ENCODE data around the gene MRS2. TPM values are rescaled to one million over a fixed set of nuclear protein-coding genes. Genes with fewer than 3 reads are reported as not detected.
"Not testable (repeated sequence)": the region's sequence is repeated elsewhere in the genome, so short reads cannot be mapped to it uniquely, and the experiment has no call there.

Gene MRS2
- total and polyA plus RNA-seq, 9 donors = 10.0 to 20.6 (median 16.4) TPM

GRCh38 chr6:24396824-24397223 is 5.9 kb upstream of the MRS2 start:
- WGBS, 3 donors = 86 to 93% (median 91%) methylated on average over 1 of the region's 1 CpG
- no peak overlapping the region for H3K27ac ChIP-seq
- TF ChIP-seq POLR2A (IDR thresholded peaks at IDR 0.05) = no peak
- no peak for TF ChIP-seq CTCF (IDR thresholded peaks at IDR 0.05)
- TF ChIP-seq EP300 (IDR thresholded peaks at IDR 0.05) = no peak
- H3K4me3 ChIP-seq = no peak overlapping the region
- no peaks in the 10 kb centered on the region for H3K9me3 ChIP-seq
- H3K27me3 ChIP-seq = no peaks in the 10 kb centered on the region
- intact Hi-C loops (cut with DNase I) = no loop called here
- H3K4me1 ChIP-seq (ENCODE audit: insufficient read depth) = peaks cover 3% of the 10 kb centered on the region
- DNase-seq = no peak
- H3K36me3 ChIP-seq = no peaks in the 10 kb centered on the region

- Histone ChIP-seq H3K4me1 (ENCODE audit: insufficient read depth) (peaks cover 3% of the 10 kb centered on the region), H3K4me3 (no peak overlapping the region), H3K27me3 (no peaks in the 10 kb centered on the region), H3K9me3 (no peaks in the 10 kb centered on the region), H3K36me3 (no peaks in the 10 kb centered on the region), H3K27ac (no peak overlapping the region)
- DNase-seq = no peak
- 54 to 61% (median 54%) methylated on average over 1 of the region's 1 CpG for WGBS, 3 donors
- intact Hi-C loops (cut with DNase I) = no loop called here
- TF ChIP-seq CTCF (IDR thresholded peaks at IDR 0.05) (no peak), EP300 (IDR thresholded peaks at IDR 0.05) (no peak), POLR2A (IDR thresholded peaks at IDR 0.05) (no peak)
Measured at GRCh38 chr6:24397631-24398030, 5.1 kb upstream of the MRS2 start.

- intact Hi-C loops (cut with DNase I) = not testable (repeated sequence)
- WGBS, 3 donors = 17 to 25% (median 19%) methylated on average over 17 of the region's 17 CpGs
Measured at GRCh38 chr6:24400045-24401039, 2.4 kb upstream of the MRS2 start.

GRCh38 chr6:24401458-24401857 is 1.3 kb upstream of the MRS2 start:
- WGBS, 3 donors = 51 to 58% (median 58%) methylated on average over 4 of the region's 4 CpGs
- H3K4me1 ChIP-seq (ENCODE audit: insufficient read depth) = peaks cover 5% of the 10 kb centered on the region
- DNase-seq = no peak
- no peak overlapping the region for H3K27ac ChIP-seq
- intact Hi-C loops (cut with DNase I) = no loop called here
- no peaks in the 10 kb centered on the region for H3K27me3 ChIP-seq
- no peak for TF ChIP-seq POLR2A (IDR thresholded peaks at IDR 0.05)
- TF ChIP-seq EP300 (IDR thresholded peaks at IDR 0.05) = no peak
- no peak for TF ChIP-seq CTCF (IDR thresholded peaks at IDR 0.05)
- no peaks in the 10 kb centered on the region for H3K9me3 ChIP-seq
- H3K4me3 ChIP-seq = no peak overlapping the region
- no peaks in the 10 kb centered on the region for H3K36me3 ChIP-seq

More at GRCh38 chr6:24400045-24401039, 2.4 kb upstream of the MRS2 start:
- H3K4me3 ChIP-seq; H3K27ac ChIP-seq; H3K9me3 ChIP-seq; DNase-seq; H3K27me3 ChIP-seq; H3K36me3 ChIP-seq; H3K4me1 ChIP-seq (ENCODE audit: insufficient read depth): not testable (repeated sequence)

- Histone ChIP-seq H3K9me3 (no peaks in the 10 kb centered on the region), H3K4me1 (ENCODE audit: insufficient read depth) (peaks cover 5% of the 10 kb centered on the region), H3K36me3 (no peaks in the 10 kb centered on the region), H3K4me3 (peak overlapping the region; percentile 50), H3K27ac (peak overlapping the region; percentile 49 to 70), H3K27me3 (no peaks in the 10 kb centered on the region)
- 2 to 6% (median 3%) methylated on average over 12 of the region's 12 CpGs for WGBS, 3 donors
- no peak for DNase-seq
- no peak for TF ChIP-seq EP300 (IDR thresholded peaks at IDR 0.05)
- TF ChIP-seq POLR2A (IDR thresholded peaks at IDR 0.05) = no peak
- TF ChIP-seq CTCF (IDR thresholded peaks at IDR 0.05) = no peak
- intact Hi-C loops (cut with DNase I) = no loop called here
Measured at GRCh38 chr6:24403501-24403824, 727 bp downstream of the MRS2 start.
